Ectodermal cell (in vitro differentiated cells): ENCODE measurements around the gene USB1.

ENCODE experiments used
- H3K27ac ChIP-seq: 2 replicates; pipeline ENCODE4 v1.7.0; 2013; ENCODE audit warnings: mild to moderate bottlenecking, low read depth, low read length; ENCODE audit not compliant: insufficient read depth, poor library complexity, severe bottlenecking
- H3K27me3 ChIP-seq: 2 replicates; pipeline ENCODE4 v1.7.0; 2013; ENCODE audit warnings: mild to moderate bottlenecking, low read length; ENCODE audit not compliant: insufficient read depth, control insufficient read depth, poor library complexity, severe bottlenecking
- H3K36me3 ChIP-seq: one replicate; pipeline ENCODE4 v1.7.0; 2013; ENCODE audit warnings: low read length; ENCODE audit not compliant: control insufficient read depth, insufficient read depth
- H3K4me1 ChIP-seq: one replicate; pipeline ENCODE4 v1.7.0; 2013; ENCODE audit warnings: low read length; ENCODE audit not compliant: control insufficient read depth, insufficient read depth
- H3K4me3 ChIP-seq: 2 replicates; pipeline ENCODE4 v1.7.0; 2013; ENCODE audit warnings: low read depth, low read length, control low read depth; ENCODE audit not compliant: insufficient read depth
- H3K9me3 ChIP-seq: 2 replicates; pipeline ENCODE4 v1.7.0; 2013; ENCODE audit warnings: mild to moderate bottlenecking, low read length, moderate library complexity; ENCODE audit not compliant: control insufficient read depth
- WGBS, 2 experiments: methylation state at CpG; one replicate each; pipeline ENCODE4 v1.1.7; 2013; ENCODE audit warnings: missing lambda C conversion rate in 2 of 2; 5-methylcytosine and 5-hydroxymethylcytosine counted together

Gene USB1

GRCh38 chr16:58048494-58049231 is 47.5 kb downstream of the USB1 start:
- Histone ChIP-seq H3K4me3 (no peak overlapping the region), H3K4me1 (no peaks in the 10 kb centered on the region), H3K27me3 (no peaks in the 10 kb centered on the region), H3K27ac (no peak overlapping the region), H3K36me3 (no peaks in the 10 kb centered on the region), H3K9me3 (no peaks in the 10 kb centered on the region)
- WGBS, 2 experiments = 72 to 81% methylated on average over 13 of the region's 13 CpGs

GRCh38 chr16:58049232-58050185 is 48.3 kb downstream of the USB1 start:
- H3K4me1 ChIP-seq = no peaks in the 10 kb centered on the region
- H3K27me3 ChIP-seq = no peaks in the 10 kb centered on the region
- no peaks in the 10 kb centered on the region for H3K9me3 ChIP-seq
- no peaks in the 10 kb centered on the region for H3K36me3 ChIP-seq
- H3K4me3 ChIP-seq = no peak overlapping the region
- no peak overlapping the region for H3K27ac ChIP-seq
- 87% methylated on average over 17 of the region's 17 CpGs for WGBS, 2 experiments

GRCh38 chr16:58051296-58051695 is 50.1 kb downstream of the USB1 start:
- no peak overlapping the region for H3K4me3 ChIP-seq
- no peaks in the 10 kb centered on the region for H3K36me3 ChIP-seq
- 98% methylated on average over 2 of the region's 2 CpGs for WGBS, 2 experiments
- H3K27ac ChIP-seq = no peak overlapping the region
- H3K9me3 ChIP-seq = no peaks in the 10 kb centered on the region
- H3K4me1 ChIP-seq = no peaks in the 10 kb centered on the region
- H3K27me3 ChIP-seq = no peaks in the 10 kb centered on the region

GRCh38 chr16:58051821-58052603 is 50.8 kb downstream of the USB1 start:
- Histone ChIP-seq H3K27ac (no peak overlapping the region), H3K9me3 (no peaks in the 10 kb centered on the region), H3K27me3 (no peaks in the 10 kb centered on the region), H3K4me1 (no peaks in the 10 kb centered on the region), H3K4me3 (no peak overlapping the region), H3K36me3 (no peaks in the 10 kb centered on the region)
- 87 to 88% methylated on average over 10 of the region's 10 CpGs for WGBS, 2 experiments

- H3K9me3 ChIP-seq = no peaks in the 10 kb centered on the region
- WGBS, 2 experiments = 93 to 98% methylated on average over 4 to 5 of the region's 5 CpGs
- H3K27ac ChIP-seq = no peak overlapping the region
- no peak overlapping the region for H3K4me3 ChIP-seq
- H3K36me3 ChIP-seq = no peaks in the 10 kb centered on the region
- H3K27me3 ChIP-seq = no peaks in the 10 kb centered on the region
- H3K4me1 ChIP-seq = no peaks in the 10 kb centered on the region
Observed at GRCh38 chr16:58053682-58054005, 52.4 kb downstream of the USB1 start.

- H3K4me3 ChIP-seq = no peak overlapping the region
- H3K4me1 ChIP-seq = no peaks in the 10 kb centered on the region
- no peaks in the 10 kb centered on the region for H3K27me3 ChIP-seq
- whole genome bisulfite sequencing, 2 experiments = 94% methylated on average over 10 of the region's 10 CpGs
- no peaks in the 10 kb centered on the region for H3K9me3 ChIP-seq
- no peaks in the 10 kb centered on the region for H3K36me3 ChIP-seq
- H3K27ac ChIP-seq = no peak overlapping the region
Observed at GRCh38 chr16:58054289-58054688, 53.1 kb downstream of the USB1 start.

- Histone ChIP-seq H3K27me3 (no peaks in the 10 kb centered on the region), H3K4me3 (no peak overlapping the region), H3K4me1 (no peaks in the 10 kb centered on the region), H3K27ac (no peak overlapping the region), H3K36me3 (no peaks in the 10 kb centered on the region), H3K9me3 (no peaks in the 10 kb centered on the region)
- WGBS, 2 experiments = 93 to 94% methylated on average over 5 of the region's 5 CpGs
Observed at GRCh38 chr16:58056580-58056979, 55.4 kb downstream of the USB1 start.

- Histone ChIP-seq H3K4me1 (no peaks in the 10 kb centered on the region), H3K27me3 (no peaks in the 10 kb centered on the region), H3K36me3 (no peaks in the 10 kb centered on the region), H3K4me3 (no peak overlapping the region), H3K27ac (no peak overlapping the region), H3K9me3 (no peaks in the 10 kb centered on the region)
- WGBS, 2 experiments = 70% methylated on average over 5 of the region's 5 CpGs
Observed at GRCh38 chr16:58057121-58057520, 55.9 kb downstream of the USB1 start.

- Histone ChIP-seq H3K4me1 (peaks cover 5% of the 10 kb centered on the region), H3K4me3 (no peak overlapping the region), H3K27ac (no peak overlapping the region), H3K27me3 (no peaks in the 10 kb centered on the region), H3K36me3 (no peaks in the 10 kb centered on the region), H3K9me3 (no peaks in the 10 kb centered on the region)
- WGBS, 2 experiments = 92 to 95% methylated on average over 2 to 3 of the region's 3 CpGs
Observed at GRCh38 chr16:58057784-58058183, 56.6 kb downstream of the USB1 start.

- Histone ChIP-seq H3K4me3 (no peak overlapping the region), H3K9me3 (no peaks in the 10 kb centered on the region), H3K4me1 (peaks cover 14% of the 10 kb centered on the region), H3K27ac (peak overlapping the region; percentile 50), H3K36me3 (no peaks in the 10 kb centered on the region), H3K27me3 (no peaks in the 10 kb centered on the region)
- 83 to 92% methylated on average over 2 to 4 of the region's 4 CpGs for WGBS, 2 experiments
Observed at GRCh38 chr16:58062821-58063220, 61.6 kb downstream of the USB1 start.
